Fibroblast of gingiva (primary cell): ENCODE data around the gene TCF21.
"Not testable (repeated sequence)": the region's sequence is repeated elsewhere in the genome, so short reads cannot be mapped to it uniquely, and the experiment has no call there.

Experiments
- DNase-seq: peaks from one replicate; pipeline ENCODE4 v3.0.0-alpha.2; 2011; ENCODE audit warnings: low read depth

Gene TCF21

DNA sequence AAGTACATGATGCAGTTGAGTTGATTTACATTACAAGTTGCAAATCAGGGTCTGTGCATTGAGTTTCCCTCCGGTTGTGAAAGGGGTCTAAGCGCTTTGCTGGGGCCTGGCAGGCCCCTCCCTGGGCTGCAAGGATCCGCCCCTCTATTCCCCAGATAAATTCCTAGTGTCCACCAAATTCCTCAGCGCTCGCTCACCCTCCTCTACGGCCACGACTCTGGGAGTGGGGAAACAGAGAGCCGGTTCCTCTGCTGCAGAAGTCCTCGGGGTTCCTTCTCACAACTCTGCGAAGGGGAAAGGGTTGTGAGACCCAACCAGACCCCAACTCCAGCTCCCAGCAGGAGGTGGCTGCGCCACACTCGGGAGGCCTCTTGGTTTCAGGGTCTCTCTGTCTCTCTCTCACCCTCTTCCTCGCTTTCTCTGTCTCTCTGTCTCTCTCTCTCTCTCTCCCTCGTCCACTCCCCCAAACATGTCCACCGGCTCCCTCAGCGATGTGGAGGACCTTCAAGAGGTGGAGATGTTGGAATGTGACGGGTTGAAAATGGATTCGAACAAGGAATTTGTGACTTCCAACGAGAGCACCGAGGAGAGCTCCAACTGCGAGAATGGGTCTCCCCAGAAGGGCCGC, at the start of gene TCF21:
Gene TCF21, plus strand, starts transcription at position 185 of the 628 bp plus-strand sequence. Its CDS starts 285 bp downstream, at position 470.
- DNase-seq, result peak; percentile 29

- no peak for DNase-seq
These were observed 47.7 kb upstream of the TCF21 start for GRCh38 chr6:133841176-133841575.

DNA sequence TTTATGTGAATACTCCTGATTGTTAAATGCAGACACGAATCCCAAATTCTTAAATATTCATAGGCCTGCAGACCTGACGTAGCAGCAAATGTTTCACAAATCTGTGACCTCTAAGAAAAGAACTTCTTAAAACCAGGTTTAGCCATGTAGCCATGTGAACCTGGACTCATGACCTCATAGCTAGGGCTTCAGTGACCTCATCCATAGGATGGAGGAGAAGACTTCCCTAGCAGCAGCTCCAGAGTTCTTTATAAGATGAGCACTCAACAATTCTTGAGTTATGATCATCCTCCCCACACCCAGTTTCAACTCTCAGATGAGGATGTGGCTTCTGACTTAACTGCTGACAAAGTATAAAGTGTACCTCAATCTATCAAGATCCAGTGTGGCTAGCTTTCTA, 45.8 kb upstream of the TCF21 start:
- DNase-seq, result no peak

GRCh38 chr6:133844709-133845108, 44.2 kb upstream of the TCF21 start:
- DNase-seq, result no peak

- DNase-seq, result no peak
These were observed 34.9 kb upstream of the TCF21 start for GRCh38 chr6:133854041-133854363.

DNA sequence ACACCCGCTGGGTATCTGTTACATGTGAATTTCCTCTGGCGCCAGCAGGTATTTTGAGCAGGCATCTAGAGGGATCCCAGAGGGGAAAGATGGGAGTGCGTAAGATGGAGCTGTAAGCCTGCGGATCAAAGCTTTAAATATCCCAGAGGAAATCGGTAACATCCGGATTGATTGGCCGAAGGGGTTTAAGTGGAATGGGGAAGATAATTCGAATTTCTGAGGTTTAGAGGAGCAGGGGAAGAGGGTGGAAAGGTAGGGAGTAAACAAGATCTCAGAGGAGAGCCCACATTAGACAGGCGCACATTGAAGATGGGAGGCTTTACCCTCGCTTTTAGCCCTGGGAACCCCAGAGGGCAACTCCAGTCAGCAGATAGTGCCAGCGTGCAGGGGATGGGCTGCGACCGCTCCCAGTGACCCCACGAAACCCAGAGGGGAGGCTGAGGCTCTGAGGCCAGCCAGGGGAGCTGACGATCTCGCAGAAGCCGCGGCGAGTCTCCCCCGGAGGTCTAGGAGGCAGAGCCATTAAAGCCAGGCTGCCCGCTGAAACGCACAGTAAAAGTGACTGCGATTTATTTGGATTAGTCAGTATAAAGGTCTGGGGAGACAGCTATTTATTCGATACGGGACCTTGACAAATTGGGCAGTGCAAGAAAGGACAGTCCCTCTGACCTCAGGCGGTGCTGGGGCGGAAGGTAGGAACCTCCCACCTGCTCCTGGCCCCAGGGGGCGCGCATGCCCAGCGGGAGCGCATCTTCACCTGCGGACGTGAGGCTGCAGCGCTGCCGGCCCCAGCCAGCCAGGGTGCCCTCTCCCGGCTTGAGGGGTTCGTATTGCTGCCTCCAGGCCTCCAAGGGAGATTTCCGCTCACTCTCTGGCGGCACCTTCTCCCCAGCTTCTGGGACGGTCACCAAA, 34.3 kb upstream of the TCF21 start:
- no peak for DNase-seq

DNA sequence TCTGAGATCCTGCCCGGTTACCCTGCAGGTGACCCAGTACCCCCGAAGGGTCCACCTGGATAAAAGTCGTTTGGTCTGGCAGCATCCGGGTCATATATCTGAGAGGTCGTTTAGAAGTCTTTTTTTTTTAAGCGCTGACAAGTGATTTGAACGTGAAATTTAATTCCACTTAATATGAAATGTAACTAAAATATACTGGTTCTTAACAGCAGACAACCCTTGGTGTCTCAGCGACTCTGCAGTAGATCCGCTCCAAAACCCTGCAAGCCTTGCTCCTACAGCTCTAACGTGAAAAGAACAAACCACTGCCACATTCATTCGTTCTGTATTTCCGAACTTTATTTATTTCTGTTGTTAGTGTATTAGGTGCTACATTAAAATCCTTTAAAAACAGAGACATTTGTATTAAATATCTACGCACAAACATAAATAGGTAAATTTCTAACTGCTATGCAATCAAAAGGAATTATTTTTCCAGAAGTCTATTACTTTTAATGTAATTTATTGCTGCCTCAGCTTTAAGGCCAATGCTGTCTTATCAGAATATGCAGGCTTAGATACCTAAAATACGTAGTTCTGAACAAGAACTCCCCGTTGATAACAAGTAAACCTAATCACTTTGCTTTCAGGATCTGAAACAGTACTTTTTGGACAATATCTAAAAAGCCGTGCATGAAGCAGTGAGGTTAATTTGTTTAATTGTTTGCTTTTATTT, 33.5 kb upstream of the TCF21 start:
- DNase-seq, result no peak

GRCh38 chr6:133855991-133856370, 32.9 kb upstream of the TCF21 start:
- no peak for DNase-seq

DNA sequence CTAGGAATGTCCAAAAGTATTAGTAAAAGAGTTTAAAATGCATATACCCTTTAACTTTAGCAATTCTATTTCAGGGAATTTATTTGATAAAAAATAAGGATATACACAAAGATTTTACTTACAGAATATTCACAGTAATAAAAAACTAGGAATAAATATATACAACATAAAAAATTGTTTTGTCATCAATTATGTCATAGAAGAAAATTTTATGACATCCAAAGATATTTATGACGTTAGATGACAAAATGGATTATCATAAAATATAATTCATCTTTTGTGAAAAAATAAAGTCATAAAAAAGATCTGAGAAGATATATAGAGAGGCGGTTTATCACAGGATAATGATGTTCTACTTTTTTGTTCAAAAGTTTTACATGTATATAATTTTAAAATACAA, 32.0 kb upstream of the TCF21 start:
- DNase-seq, result no peak

- no peak for DNase-seq
These were observed 31.2 kb upstream of the TCF21 start for GRCh38 chr6:133857696-133858095.

GRCh38 chr6:133861337-133861736, 27.6 kb upstream of the TCF21 start:
- DNase-seq, result not testable (repeated sequence)

DNA sequence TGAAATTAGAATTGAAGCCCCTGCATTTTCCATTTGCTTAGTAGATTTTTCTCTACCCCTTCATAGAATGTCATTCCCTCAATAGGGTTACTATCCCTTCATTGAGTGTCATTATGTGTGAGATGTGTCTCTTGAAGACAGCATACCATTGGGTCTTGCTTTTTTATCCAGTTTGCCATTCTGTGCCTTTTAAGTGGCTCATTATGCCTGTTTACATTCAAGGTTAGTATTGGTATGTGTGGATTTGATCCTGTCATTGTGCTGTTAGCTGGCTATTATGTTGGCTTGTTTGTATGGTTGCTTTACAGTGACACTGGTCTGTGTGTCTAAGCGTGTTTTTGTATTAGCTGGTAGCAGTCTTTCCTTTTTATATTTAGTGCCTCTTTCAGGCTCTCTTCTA, 25.7 kb upstream of the TCF21 start:
- no peak for DNase-seq

GRCh38 chr6:133865680-133866079, 23.2 kb upstream of the TCF21 start:
- DNase-seq, result no peak

- no peak for DNase-seq
These were observed 17.8 kb upstream of the TCF21 start for GRCh38 chr6:133871131-133871530.

DNA sequence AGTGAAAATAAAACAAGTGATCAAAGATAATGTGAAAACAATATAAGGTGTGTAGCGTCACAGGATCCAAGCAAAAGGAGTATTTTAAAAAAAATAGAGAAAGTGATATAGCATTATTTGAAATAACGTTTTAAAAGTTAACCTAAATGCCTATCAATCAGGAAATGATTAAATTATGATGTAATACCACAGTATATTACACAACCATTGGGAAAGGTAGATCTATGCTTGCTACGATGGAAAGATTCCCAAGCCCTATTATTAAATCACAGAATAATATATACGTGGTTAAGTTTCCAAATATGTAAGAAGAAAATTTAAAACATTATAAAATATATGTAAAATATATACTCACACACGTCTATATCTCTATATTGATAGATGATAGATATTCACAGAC, 15.4 kb upstream of the TCF21 start:
- DNase-seq, result no peak

- DNase-seq, result no peak
These were observed 11.8 kb upstream of the TCF21 start for GRCh38 chr6:133877116-133877515.

DNA sequence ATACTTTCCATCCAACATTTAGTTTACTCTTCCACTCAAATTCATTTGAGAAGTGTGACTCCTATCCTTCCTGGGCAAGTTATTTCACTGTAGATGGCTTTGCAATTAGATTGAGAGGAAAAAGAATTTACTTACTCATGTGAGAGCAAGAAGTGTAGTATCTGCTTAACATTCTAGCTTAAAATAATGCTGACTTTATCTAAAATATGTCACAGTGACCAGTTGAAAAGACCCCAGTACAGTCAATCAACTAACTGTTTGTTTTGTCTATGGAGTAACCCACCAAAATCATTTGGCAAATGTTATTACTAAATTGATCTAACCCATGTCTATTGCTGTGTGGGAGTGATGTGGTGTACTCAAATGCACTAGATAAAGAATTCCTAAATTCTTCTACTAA, 8.9 kb upstream of the TCF21 start:
- no peak for DNase-seq

DNA sequence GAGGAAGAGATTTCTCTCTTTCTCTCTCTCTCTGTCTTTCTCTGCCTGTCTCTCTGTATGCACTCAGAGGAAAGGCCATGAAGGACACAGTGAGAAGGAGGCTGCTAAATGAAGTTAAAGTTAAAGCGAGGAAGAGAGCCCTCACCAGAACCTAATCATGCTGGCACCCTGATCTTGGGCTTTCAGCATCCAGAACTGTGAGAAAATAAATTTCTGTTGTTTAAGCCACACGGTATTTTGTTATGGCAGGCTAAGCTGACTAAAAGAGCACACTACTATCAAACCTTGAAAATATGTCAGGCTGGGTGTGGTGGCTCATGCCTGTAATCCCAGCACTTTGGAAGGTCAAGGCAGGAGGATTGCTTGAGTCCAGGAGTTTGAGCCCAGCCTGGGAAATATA, 8.0 kb upstream of the TCF21 start:
- DNase-seq, result no peak

- DNase-seq, result no peak
These were observed 2.7 kb upstream of the TCF21 start for GRCh38 chr6:133886104-133886775.

- DNase-seq, result no peak
These were observed 1.6 kb upstream of the TCF21 start for GRCh38 chr6:133887156-133887879.

GRCh38 chr6:133887880-133888230, 1.1 kb upstream of the TCF21 start:
- DNase-seq, result no peak
